GM23338 (cell line): ENCODE measurements around the gene ADAMTS19. TPM values are rescaled to one million over a fixed set of nuclear protein-coding genes. Genes with fewer than 3 reads are reported as not detected.

Source experiments
- ATAC-seq: fragments of 200-7000 bp; cut with Tn5 transposase; 3 replicates; pipeline ENCODE4 v1.9.1; 2020
- DNase-seq: peaks from one replicate; pipeline ENCODE4 v3.0.0-alpha.2; 2015; ENCODE audit warnings: low spot score
- H2AFZ ChIP-seq: fragments of 200-600 bp; sonication (generic); 2 replicates; pipeline ENCODE4 v1.8.0; 2016; ENCODE audit warnings: antibody characterized with exemption, mild to moderate bottlenecking, moderate library complexity
- H3F3A ChIP-seq: fragments of 200-600 bp; sonication (generic); replicated peaks from 2 replicates; pipeline ENCODE4 v1.8.0; 2017; ENCODE audit warnings: antibody characterized with exemption, mixed run types, low read depth
- H3K27ac ChIP-seq: fragments of 200-600 bp; sonication (generic); 2 replicates; pipeline ENCODE4 v1.6.1; 2016; ENCODE audit warnings: low read depth
- H3K27me3 ChIP-seq: fragments of 200-600 bp; sonication (generic); 2 replicates; pipeline ENCODE4 v1.8.0; 2016; ENCODE audit warnings: mild to moderate bottlenecking, mixed run types, moderate library complexity; ENCODE audit not compliant: insufficient read depth
- H3K36me3 ChIP-seq: fragments of 200-600 bp; sonication (generic); 2 replicates; pipeline ENCODE4 v1.8.0; 2016; ENCODE audit warnings: mild to moderate bottlenecking; ENCODE audit not compliant: insufficient read depth
- H3K4me1 ChIP-seq: fragments of 200-600 bp; sonication (generic); 2 replicates; pipeline ENCODE4 v1.8.0; 2016; ENCODE audit warnings: mild to moderate bottlenecking, moderate library complexity; ENCODE audit not compliant: insufficient read depth
- H3K4me2 ChIP-seq: fragments of 200-600 bp; sonication (generic); 2 replicates; pipeline ENCODE4 v1.7.1; 2017; ENCODE audit warnings: mixed run types
- H3K4me3 ChIP-seq: fragments of 200-600 bp; sonication (generic); 2 replicates; pipeline ENCODE4 v1.6.1; 2016; ENCODE audit warnings: mixed run types
- H3K79me2 ChIP-seq: fragments of 200-600 bp; sonication (generic); replicated peaks from 2 replicates; pipeline ENCODE4 v1.8.0; 2017; ENCODE audit warnings: mild to moderate bottlenecking; ENCODE audit not compliant: insufficient read depth
- H3K9me2 ChIP-seq: fragments of 200-600 bp; sonication (generic); 2 replicates; pipeline ENCODE4 v1.8.0; 2017; ENCODE audit not compliant: insufficient read depth
- H4K20me1 ChIP-seq: fragments of 200-600 bp; sonication (generic); replicated peaks from 2 replicates; pipeline ENCODE4 v1.8.0; 2017; ENCODE audit warnings: mild to moderate bottlenecking; ENCODE audit not compliant: insufficient read depth
- H3K27ac Mint-ChIP-seq: 2 replicates; pipeline ENCODE4 v1.8.0; 2020; ENCODE audit warnings: inconsistent platforms, mild to moderate bottlenecking, moderate library complexity, mixed read lengths
- H3K27me3 Mint-ChIP-seq: 3 replicates; pipeline ENCODE4 v1.8.0; 2022; ENCODE audit warnings: low read depth, mild to moderate bottlenecking, moderate library complexity, mixed read lengths, inconsistent platforms; ENCODE audit not compliant: insufficient read depth, poor library complexity
- H3K36me3 Mint-ChIP-seq: 3 replicates; pipeline ENCODE4 v1.8.0; 2021; ENCODE audit warnings: low read depth, mild to moderate bottlenecking, inconsistent platforms, moderate library complexity, mixed read lengths
- H3K4me1 Mint-ChIP-seq: 3 replicates; pipeline ENCODE4 v1.8.0; 2020; ENCODE audit warnings: mild to moderate bottlenecking, inconsistent platforms, mixed read lengths
- H3K4me3 Mint-ChIP-seq: 3 replicates; pipeline ENCODE4 v1.8.0; 2021; ENCODE audit warnings: moderate library complexity, mild to moderate bottlenecking, inconsistent platforms, mixed read lengths
- H3K9me3 Mint-ChIP-seq: 3 replicates; pipeline ENCODE4 v1.8.0; 2020; ENCODE audit warnings: moderate library complexity, mild to moderate bottlenecking, inconsistent platforms, mixed read lengths
- CREB1 ChIP-seq: fragments of 250-450 bp; sonication (Bioruptor Pico); IDR thresholded peaks from 2 replicates; pipeline ENCODE4 v1.5.0; 2020; ENCODE audit warnings: low read depth, mild to moderate bottlenecking, moderate library complexity
- EZH2 ChIP-seq: fragments of 200-600 bp; sonication (generic); IDR thresholded peaks from one replicate; pipeline ENCODE4 v1.8.0; 2017; ENCODE audit warnings: antibody characterized with exemption, mild to moderate bottlenecking, low read depth; ENCODE audit not compliant: unreplicated experiment
- EZH2phosphoT487 ChIP-seq: fragments of 200-600 bp; sonication (generic); IDR thresholded peaks from one replicate; pipeline ENCODE4 v1.8.1; 2018; ENCODE audit warnings: antibody characterized with exemption; ENCODE audit not compliant: unreplicated experiment
- NANOG ChIP-seq: IDR thresholded peaks from 2 replicates; pipeline ENCODE4 v1.6.1; 2016; ENCODE audit warnings: antibody characterized with exemption, borderline replicate concordance
- POLR2AphosphoS5 ChIP-seq: IDR thresholded peaks from 2 replicates; pipeline ENCODE4 v1.6.1; 2016; ENCODE audit warnings: antibody characterized with exemption, low read depth
- STAT1 ChIP-seq: IDR thresholded peaks from one replicate; pipeline ENCODE4 v1.6.1; 2016; ENCODE audit warnings: antibody characterized with exemption; ENCODE audit not compliant: unreplicated experiment
- ZNF114 ChIP-seq: fragments of 250-450 bp; sonication (Bioruptor Pico); IDR thresholded peaks from 2 replicates; pipeline ENCODE4 v1.5.0; 2020; ENCODE audit warnings: mild to moderate bottlenecking, moderate library complexity
- ZNF331 ChIP-seq: fragments of 250-450 bp; sonication (Bioruptor Pico); IDR thresholded peaks from 2 replicates; pipeline ENCODE4 v1.5.0; 2020; ENCODE audit warnings: low read depth, mild to moderate bottlenecking, moderate library complexity
- polyA plus RNA-seq: library from polyadenylated mRNA; unstranded; fragments of >200 nt; fragmentation: Nextera tagmentation; extraction: Ambion mirVana; gene quantifications from 2 replicates; pipeline ENCODE4 v1.2.1, GENCODE V29; 2016
- total RNA-seq: library from RNA; depleted of rRNA; stranded (reverse); fragments of >200 nt; shearing (Covaris generic); gene quantifications from 2 replicates; pipeline ENCODE4 v1.2.3, GENCODE V29; 2014
- TF ChIP-seq, protein P1 (sequence below): fragments of 250-450 bp; sonication (Bioruptor Pico); IDR thresholded peaks from 2 replicates; pipeline ENCODE4 v1.5.0; 2020; ENCODE audit warnings: mild to moderate bottlenecking, moderate library complexity
- TF ChIP-seq, protein P2 (sequence below): IDR thresholded peaks from 2 replicates; pipeline ENCODE4 v1.6.1; 2016; ENCODE audit warnings: antibody characterized with exemption
- TF ChIP-seq, protein P3 (sequence below), 2 experiments: fragments of 200-600 bp in 1 of 2; sonication (generic) in 1 of 2; conservative IDR thresholded peaks; 2 replicates each; pipeline versions ENCODE4 v1.5.1 to v1.6.1; 2016 to 2017; ENCODE audit warnings: antibody characterized with exemption in 2 of 2, low read depth in 2 of 2, mild to moderate bottlenecking in 2 of 2, moderate library complexity in 1 of 2
- TF ChIP-seq, protein P4 (sequence below): IDR thresholded peaks from one replicate; pipeline ENCODE4 v1.6.1; 2018; ENCODE audit warnings: antibody characterized with exemption; ENCODE audit not compliant: unreplicated experiment

ADAMTS19 gene
- total and polyA plus RNA-seq, 2 experiments from 2014 or later: 6.0 to 27.4 TPM

DNA sequence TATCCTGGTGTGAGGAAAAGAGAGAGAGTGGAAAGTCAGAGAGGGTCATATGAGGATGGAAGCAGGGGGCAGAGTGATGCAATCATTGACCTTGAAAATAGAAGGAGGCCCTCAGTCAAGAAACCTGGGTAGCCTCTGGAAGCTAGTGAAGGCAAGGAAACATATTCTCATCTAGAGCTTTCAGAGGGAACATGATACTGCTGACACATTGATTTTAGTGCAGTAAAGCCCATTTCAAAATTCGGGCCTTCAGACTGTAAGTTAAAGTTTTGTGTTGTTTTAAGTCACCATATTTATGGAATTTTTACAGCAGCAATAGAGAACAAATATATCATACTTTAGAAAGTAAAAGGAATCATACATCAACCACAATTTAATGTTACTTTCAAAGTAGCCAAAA lies 87.0 kb downstream of the ADAMTS19 start (continued):
- TF ChIP-seq, protein P1, sequence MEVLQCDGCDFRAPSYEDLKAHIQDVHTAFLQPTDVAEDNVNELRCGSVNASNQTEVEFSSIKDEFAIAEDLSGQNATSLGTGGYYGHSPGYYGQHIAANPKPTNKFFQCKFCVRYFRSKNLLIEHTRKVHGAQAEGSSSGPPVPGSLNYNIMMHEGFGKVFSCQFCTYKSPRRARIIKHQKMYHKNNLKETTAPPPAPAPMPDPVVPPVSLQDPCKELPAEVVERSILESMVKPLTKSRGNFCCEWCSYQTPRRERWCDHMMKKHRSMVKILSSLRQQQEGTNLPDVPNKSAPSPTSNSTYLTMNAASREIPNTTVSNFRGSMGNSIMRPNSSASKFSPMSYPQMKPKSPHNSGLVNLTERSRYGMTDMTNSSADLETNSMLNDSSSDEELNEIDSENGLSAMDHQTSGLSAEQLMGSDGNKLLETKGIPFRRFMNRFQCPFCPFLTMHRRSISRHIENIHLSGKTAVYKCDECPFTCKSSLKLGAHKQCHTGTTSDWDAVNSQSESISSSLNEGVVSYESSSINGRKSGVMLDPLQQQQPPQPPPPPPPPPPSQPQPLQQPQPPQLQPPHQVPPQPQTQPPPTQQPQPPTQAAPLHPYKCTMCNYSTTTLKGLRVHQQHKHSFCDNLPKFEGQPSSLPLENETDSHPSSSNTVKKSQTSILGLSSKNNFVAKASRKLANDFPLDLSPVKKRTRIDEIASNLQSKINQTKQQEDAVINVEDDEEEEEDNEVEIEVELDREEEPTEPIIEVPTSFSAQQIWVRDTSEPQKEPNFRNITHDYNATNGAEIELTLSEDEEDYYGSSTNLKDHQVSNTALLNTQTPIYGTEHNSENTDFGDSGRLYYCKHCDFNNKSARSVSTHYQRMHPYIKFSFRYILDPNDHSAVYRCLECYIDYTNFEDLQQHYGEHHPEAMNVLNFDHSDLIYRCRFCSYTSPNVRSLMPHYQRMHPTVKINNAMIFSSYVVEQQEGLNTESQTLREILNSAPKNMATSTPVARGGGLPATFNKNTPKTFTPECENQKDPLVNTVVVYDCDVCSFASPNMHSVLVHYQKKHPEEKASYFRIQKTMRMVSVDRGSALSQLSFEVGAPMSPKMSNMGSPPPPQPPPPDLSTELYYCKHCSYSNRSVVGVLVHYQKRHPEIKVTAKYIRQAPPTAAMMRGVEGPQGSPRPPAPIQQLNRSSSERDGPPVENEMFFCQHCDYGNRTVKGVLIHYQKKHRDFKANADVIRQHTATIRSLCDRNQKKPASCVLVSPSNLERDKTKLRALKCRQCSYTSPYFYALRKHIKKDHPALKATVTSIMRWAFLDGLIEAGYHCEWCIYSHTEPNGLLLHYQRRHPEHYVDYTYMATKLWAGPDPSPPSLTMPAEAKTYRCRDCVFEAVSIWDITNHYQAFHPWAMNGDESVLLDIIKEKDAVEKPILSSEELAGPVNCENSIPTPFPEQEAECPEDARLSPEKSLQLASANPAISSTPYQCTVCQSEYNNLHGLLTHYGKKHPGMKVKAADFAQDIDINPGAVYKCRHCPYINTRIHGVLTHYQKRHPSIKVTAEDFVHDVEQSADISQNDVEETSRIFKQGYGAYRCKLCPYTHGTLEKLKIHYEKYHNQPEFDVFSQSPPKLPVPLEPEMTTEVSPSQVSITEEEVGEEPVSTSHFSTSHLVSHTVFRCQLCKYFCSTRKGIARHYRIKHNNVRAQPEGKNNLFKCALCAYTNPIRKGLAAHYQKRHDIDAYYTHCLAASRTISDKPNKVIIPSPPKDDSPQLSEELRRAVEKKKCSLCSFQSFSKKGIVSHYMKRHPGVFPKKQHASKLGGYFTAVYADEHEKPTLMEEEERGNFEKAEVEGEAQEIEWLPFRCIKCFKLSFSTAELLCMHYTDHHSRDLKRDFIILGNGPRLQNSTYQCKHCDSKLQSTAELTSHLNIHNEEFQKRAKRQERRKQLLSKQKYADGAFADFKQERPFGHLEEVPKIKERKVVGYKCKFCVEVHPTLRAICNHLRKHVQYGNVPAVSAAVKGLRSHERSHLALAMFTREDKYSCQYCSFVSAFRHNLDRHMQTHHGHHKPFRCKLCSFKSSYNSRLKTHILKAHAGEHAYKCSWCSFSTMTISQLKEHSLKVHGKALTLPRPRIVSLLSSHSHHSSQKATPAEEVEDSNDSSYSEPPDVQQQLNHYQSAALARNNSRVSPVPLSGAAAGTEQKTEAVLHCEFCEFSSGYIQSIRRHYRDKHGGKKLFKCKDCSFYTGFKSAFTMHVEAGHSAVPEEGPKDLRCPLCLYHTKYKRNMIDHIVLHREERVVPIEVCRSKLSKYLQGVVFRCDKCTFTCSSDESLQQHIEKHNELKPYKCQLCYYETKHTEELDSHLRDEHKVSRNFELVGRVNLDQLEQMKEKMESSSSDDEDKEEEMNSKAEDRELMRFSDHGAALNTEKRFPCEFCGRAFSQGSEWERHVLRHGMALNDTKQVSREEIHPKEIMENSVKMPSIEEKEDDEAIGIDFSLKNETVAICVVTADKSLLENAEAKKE: no peak
- TF ChIP-seq POLR2AphosphoS5: no peak
- TF ChIP-seq ZNF114 (CRISPR knock-in tag): no peak

DNA sequence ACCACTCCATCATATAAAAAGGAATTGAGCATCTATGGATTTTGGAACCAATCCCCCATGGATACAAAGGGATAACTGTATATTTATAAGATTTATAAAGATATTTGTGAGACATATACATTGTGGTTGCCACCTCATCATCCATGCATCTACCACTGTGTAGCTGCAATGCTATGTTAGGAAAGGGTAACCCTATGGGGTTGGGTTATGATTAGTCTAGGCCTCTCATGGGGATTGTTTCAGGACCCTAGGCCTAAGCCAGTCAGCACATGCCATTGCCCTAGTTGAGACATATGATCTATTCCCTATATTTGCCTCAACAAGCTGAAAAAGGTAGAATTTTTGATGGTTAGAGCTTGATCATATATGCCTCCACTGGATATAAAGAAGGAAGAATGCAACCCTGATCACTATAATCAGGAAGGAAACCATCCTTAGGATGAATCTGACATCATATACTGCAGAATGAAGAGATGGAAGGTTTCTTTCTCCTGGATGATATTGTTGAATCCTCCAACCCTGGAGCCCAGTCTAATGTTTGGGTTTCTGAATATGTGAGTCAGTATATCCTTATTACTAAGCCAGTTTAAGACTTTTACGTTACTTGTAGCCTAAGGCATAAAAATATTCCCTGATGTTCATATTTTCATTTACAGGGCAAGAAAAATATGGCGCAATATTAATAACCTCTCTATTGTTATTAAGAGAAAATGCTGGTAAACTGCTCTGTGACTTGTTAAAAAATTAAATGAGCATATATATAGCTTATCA lies 94.2 kb downstream of the ADAMTS19 start:
- no peak overlapping the region for H3K4me3 Mint-ChIP-seq
- Histone ChIP-seq H4K20me1 (no peaks in the 10 kb centered on the region), H3K4me3 (no peak overlapping the region), H2AFZ (no peak overlapping the region), H3K27ac (no peak overlapping the region), H3K9me2 (no peaks in the 10 kb centered on the region), H3K79me2 (no peaks in the 10 kb centered on the region), H3K27me3 (no peaks in the 10 kb centered on the region), H3K4me2 (no peak overlapping the region), H3K4me1 (no peaks in the 10 kb centered on the region), H3F3A (no peaks in the 10 kb centered on the region), H3K36me3 (peaks cover 7% of the 10 kb centered on the region; the same call in 1 of the 2 replicates)
- DNase-seq (no peak), ATAC-seq (no peak)
- no peaks in the 10 kb centered on the region for H3K36me3 Mint-ChIP-seq
- H3K27me3 Mint-ChIP-seq: no peaks in the 10 kb centered on the region
- no peaks in the 10 kb centered on the region for H3K9me3 Mint-ChIP-seq
- H3K4me1 Mint-ChIP-seq: no peaks in the 10 kb centered on the region
- H3K27ac Mint-ChIP-seq: no peak overlapping the region
- TF ChIP-seq ZNF331 (CRISPR knock-in tag) (no peak), STAT1 (no peak), EZH2 (no peak), CREB1 (CRISPR knock-in tag) (no peak), NANOG (no peak), EZH2phosphoT487 (no peak), POLR2AphosphoS5 (no peak)
- TF ChIP-seq, protein P2, sequence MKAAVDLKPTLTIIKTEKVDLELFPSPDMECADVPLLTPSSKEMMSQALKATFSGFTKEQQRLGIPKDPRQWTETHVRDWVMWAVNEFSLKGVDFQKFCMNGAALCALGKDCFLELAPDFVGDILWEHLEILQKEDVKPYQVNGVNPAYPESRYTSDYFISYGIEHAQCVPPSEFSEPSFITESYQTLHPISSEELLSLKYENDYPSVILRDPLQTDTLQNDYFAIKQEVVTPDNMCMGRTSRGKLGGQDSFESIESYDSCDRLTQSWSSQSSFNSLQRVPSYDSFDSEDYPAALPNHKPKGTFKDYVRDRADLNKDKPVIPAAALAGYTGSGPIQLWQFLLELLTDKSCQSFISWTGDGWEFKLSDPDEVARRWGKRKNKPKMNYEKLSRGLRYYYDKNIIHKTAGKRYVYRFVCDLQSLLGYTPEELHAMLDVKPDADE: no peak
- TF ChIP-seq, protein P3, sequence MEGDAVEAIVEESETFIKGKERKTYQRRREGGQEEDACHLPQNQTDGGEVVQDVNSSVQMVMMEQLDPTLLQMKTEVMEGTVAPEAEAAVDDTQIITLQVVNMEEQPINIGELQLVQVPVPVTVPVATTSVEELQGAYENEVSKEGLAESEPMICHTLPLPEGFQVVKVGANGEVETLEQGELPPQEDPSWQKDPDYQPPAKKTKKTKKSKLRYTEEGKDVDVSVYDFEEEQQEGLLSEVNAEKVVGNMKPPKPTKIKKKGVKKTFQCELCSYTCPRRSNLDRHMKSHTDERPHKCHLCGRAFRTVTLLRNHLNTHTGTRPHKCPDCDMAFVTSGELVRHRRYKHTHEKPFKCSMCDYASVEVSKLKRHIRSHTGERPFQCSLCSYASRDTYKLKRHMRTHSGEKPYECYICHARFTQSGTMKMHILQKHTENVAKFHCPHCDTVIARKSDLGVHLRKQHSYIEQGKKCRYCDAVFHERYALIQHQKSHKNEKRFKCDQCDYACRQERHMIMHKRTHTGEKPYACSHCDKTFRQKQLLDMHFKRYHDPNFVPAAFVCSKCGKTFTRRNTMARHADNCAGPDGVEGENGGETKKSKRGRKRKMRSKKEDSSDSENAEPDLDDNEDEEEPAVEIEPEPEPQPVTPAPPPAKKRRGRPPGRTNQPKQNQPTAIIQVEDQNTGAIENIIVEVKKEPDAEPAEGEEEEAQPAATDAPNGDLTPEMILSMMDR (conservative IDR thresholded peaks at IDR 0.05; ENCODE audit: low read depth in 2 of 2): no peak
- TF ChIP-seq, protein P4, sequence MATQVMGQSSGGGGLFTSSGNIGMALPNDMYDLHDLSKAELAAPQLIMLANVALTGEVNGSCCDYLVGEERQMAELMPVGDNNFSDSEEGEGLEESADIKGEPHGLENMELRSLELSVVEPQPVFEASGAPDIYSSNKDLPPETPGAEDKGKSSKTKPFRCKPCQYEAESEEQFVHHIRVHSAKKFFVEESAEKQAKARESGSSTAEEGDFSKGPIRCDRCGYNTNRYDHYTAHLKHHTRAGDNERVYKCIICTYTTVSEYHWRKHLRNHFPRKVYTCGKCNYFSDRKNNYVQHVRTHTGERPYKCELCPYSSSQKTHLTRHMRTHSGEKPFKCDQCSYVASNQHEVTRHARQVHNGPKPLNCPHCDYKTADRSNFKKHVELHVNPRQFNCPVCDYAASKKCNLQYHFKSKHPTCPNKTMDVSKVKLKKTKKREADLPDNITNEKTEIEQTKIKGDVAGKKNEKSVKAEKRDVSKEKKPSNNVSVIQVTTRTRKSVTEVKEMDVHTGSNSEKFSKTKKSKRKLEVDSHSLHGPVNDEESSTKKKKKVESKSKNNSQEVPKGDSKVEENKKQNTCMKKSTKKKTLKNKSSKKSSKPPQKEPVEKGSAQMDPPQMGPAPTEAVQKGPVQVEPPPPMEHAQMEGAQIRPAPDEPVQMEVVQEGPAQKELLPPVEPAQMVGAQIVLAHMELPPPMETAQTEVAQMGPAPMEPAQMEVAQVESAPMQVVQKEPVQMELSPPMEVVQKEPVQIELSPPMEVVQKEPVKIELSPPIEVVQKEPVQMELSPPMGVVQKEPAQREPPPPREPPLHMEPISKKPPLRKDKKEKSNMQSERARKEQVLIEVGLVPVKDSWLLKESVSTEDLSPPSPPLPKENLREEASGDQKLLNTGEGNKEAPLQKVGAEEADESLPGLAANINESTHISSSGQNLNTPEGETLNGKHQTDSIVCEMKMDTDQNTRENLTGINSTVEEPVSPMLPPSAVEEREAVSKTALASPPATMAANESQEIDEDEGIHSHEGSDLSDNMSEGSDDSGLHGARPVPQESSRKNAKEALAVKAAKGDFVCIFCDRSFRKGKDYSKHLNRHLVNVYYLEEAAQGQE: no peak
